Activated CD4-positive, alpha-beta T cell treated with anti-CD3 and anti-CD28 coated beads, Interleukin-2, Interleukin-6, amounts not matched to agents 100 ng/mL and 50 ng/mL, durations not matched to agents 16 hours and 8 hours (primary cell): ENCODE data around the gene PCSK5.

Experiments used
- DNase-seq: peaks from one replicate; pipeline ENCODE4 v3.0.0-alpha.2; 2020

PCSK5 gene

DNA sequence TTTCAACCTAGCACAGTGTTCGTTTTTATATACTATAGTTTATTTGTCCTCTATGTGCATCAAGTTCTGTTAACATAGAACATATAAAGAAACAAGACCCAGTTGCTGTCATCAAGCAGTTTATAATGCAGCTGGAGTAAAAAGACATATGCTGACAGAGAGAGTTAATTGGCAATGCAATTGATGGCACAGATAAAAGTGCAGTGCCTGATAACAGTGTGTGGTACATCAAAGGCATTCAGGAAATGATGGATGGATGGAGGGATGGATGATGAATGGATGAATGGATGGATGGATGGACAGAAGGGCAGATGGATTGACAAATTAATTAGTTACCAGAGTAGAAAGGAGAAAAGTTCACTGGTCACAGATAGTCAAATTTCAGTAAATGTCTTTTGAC is 264.9 kb downstream of the PCSK5 start:
- DNase-seq, result no peak

DNA sequence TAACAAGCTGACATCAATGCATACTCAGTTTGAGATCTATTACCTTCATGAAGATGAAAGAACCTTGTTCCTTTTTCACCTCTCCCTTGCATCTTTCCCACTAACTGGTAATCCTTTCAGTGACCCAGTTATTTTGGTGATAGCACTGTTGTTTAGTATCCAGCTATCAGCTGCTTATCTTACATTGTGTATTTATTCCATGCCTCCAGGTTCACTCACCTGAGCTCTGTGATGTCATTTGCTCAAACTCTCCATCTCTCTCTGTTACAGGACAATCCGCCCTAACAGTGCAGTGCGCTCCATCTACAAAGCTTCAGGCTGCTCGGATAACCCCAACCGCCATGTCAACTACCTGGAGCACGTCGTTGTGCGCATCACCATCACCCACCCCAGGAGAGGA is 268.2 kb downstream of the PCSK5 start:
- no peak for DNase-seq

DNA sequence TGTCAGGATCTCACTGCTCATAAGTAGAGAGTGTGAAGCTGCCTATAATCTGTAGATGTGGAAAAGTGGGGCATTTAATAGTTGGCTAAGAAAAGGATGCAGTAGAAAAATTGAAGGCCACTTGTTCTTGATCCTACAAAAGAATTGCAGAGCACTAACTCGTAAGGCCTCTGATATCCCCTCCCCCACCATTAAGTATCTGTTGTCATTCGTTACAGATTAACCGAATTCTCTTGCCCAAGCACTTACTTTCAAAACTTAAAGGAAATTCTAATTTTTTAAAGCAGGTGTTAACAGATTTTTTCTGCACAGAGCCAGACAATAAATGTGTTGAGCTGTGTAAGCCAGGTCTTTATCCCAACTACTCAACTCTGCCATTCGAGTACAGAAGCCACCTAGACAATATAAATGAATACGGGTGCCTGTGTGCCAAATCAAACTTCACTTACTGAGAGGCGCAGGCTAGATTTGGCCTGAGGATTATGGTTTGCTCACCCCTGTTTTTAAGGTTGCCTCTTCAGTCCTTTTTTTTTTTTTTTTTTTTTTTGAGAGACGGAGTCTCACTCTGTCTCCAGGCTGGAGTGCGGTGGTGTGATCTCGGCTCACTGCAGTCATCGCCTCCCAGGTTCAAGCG is 268.9 kb downstream of the PCSK5 start:
- DNase-seq, result no peak

DNA sequence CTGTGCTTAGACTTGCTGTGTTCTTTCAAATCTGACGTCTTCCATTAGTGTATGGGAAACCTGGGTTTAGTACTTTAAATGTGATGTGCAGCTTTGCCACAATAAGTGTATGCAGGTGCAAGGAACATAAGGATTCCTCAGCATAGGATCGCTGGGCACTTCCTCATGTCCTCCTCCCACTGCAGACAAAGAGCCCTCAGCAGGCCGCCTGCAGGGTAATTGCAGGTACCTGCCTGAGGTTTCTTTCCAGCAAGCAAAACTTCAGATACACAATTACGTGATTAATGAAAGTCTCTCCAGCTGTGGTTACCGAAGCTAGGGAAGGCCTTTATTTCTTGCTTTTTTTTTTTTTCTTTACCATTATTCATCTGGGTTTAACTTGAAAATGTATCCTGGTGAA is 270.6 kb downstream of the PCSK5 start:
- no peak for DNase-seq

DNA sequence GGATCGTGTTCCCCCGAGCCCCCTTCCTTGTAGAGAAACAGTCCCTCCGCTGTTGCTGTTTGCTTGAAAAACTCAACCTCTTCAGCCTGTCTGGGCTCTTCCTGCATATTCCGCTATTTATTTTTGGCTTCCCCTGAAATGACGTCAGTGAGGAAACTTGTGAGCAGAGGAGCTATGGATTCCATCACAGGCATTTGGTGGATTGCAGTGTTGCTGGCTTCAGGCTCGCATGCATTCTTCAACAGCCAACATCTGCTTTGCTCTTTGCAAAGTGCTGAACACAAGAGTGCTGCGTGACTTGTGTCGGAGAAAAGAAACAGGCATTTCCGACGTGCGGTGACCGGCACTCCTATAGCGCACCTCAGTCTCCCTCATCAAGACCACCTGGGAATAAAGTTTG is 271.1 kb downstream of the PCSK5 start:
- no peak for DNase-seq

DNA sequence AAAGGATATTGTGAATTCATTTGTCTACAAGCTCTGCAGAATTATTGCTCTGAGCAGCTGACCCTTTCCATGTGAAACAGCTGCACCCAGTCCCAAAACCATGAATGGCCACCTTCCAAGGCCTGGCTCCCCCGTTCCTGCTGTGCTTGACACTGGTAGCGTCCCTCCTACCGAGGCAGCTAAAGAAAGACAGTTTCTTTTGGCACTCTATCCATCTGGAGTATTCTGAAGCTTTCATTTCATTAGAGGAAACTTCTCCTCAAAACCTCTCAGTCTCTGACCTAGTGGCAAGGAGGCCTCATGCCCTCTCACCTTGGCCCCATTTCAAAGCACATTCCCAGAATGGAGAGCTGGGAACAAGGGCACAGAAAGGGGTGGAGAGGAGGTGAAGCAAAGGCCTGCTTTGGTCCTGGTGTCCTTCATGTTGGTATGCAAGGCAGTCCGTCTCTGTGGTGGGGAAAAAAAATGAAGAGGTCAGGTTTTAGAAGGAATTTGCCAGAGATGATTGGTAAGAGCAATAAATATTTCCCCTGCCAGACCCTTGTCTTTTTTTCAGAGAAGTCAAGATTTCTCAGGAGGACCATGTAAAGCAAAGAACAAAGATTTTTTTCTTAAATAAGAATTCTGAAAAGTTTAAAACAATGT is 271.7 kb downstream of the PCSK5 start:
- DNase-seq, result no peak

DNA sequence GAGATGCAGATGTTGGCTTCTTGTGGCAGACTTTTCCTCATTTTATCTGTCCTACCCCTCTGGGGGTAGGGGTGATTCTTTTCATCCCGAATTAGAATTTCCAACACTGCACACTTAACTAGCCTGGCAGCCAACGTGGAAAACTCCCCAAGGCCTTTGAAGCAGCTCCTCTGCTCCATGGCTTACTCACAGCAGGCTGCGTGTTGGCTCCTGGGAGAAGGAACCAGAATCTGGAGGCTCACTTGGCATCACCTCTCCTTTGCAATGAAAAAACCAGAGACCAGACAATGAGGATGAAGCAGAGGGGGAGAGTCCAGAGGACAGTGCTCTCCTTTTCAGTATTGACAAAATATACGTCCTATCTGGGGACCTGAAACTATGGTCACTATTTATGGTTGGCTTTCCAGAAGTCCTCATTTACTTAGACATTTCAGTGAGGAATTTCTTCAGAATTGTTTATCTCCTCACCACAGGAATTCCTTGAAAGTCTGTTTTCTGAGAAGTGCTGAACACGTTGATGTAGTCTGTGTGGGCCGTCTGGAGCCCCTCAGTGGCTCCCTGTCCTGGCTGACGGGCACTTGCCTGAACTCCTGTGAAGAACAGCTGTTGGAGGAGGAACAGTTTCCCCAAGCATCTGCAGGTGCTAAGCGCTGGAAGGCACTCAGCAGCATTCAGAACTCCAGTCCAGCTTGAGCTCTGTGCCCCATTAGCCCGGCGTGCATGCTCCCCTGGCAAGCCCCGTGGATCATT is 272.5 kb downstream of the PCSK5 start:
- no peak for DNase-seq

DNA sequence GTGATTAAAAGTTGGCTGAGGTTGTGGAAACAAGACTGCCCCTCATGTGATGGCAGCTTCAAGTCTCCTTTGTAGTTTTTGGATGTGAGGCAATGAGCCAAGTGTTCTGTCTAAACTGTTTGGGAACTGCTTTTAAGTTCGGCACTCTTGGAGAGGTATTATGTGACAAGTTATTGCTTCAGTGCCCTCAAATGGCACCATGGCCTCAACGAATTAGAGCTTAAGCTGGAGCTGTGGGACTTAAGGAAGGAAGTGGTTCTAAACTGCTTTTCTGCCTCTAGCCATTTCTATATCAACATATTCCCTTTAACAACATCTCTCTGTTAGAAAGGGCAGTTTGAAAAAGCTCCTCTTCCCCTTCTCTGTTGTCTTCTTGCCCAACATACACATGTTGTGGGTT is 276.1 kb downstream of the PCSK5 start:
- DNase-seq, result no peak

DNA sequence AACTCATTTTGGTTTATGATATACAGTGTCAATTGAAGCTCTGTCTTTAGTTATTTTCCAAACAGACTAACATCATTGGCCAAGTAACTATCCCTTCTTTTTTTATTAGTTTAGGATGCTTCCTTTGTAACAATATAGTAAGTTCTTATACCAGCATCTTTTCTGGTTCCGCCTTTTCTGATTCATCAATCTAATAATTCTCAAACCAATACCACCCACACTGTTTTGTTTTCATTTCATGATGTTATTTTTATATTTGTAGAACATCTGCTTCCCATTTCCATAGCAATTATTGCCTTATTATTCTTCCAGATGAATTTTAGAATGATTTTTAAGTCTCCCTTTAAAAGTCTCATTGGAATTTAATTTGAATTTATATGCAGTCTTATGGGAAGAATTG is 285.7 kb downstream of the PCSK5 start:
- no peak for DNase-seq

DNA sequence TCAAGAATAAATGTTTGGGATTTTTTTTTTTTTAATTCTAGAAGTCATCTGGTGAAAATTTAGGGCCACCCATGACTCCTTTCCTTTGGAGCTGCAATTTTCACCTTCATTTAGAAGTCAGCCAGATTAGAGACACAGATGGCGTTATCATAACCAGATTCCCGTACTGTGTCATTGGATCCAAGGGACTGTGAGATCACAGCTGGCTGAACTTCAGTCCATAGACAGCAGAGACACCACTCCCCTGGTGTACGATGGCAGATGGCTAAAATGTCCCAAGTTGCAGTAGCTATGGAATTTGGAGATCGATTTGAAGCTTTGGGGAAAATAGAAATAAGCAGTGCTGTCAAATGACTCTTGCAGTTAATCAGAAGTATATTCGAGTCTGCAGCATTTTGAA is 287.5 kb downstream of the PCSK5 start:
- no peak for DNase-seq

DNA sequence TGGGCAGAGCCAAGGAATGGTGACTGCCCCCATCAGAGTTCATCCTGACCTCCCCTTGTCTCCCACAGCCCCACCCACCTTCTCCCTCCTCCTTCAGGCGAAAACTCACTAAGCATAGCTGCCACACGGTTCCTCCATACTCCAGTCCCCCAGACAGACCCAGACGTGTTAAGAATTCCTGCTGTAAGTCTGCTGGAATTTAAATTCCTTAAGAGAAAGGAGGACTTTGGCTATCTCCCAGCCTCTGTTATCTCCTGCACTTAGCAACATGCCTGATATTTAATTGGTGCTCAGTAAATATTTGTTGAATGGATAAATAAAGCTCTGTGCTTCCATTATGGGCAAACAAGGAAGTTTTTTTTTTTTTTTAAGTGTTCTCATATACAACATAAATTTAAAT is 290.1 kb downstream of the PCSK5 start:
- no peak for DNase-seq

DNA sequence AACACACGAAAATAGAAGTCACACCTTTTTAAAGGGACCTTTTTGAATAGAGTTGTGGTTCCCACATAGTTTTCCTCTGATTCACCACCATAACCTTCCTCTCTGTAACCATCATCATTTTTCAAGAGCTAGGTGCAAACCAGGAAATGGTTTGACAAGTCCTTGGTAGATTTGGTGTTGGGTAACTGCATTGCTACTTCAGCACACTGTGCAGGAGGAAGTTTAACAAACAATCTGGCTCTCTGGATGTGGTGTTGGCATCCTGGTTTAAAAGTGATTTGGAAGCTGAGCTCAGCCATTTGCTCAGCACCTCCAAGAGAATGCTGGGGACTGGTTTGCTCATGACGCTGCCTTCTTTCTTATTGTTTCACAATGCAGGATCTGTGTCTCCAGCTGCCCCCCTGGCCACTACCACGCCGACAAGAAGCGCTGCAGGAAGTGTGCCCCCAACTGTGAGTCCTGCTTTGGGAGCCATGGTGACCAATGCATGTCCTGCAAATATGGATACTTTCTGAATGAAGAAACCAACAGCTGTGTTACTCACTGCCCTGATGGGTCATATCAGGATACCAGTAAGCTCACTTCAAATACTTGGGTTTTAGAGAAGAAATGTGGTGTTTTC is 290.7 kb downstream of the PCSK5 start:
- DNase-seq, result peak; percentile 66

DNA sequence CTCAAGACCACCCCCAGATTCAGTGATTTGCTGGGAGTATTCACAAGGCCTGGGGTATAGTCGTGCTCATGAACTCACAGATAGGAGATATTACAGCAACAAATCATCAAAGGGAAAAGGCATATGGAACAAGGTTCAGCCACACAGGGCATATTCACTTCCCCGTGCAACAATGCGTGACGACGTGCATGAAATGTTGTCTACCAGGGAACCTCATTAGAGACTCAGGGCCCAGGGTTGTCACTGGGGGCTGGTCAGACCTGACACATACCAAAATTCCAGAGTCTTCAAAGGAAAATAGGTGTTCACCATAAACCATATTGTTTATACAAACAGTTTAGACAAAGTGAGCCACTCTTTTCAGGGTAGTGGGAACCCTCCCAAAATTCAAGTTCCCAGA is 291.3 kb downstream of the PCSK5 start:
- DNase-seq, result no peak

DNA sequence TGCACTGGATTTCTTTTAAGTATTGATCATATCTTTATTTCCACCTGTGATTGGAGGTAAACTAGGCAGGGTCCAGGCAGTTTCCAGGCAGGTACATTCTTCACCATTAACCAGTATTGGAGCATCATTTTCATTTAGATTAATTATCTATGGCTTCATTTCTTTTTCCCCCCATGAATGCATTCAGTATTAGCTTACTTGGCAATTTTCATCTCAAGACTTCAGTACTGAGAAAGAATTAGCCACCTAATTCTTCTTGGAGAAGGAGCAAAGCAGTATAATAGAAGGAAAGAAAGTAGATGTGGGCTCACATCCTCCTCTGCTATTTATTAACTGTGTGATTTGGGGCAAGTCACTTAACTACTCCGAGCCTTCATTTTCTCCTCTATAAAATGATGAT is 295.0 kb downstream of the PCSK5 start:
- DNase-seq, result no peak

DNA sequence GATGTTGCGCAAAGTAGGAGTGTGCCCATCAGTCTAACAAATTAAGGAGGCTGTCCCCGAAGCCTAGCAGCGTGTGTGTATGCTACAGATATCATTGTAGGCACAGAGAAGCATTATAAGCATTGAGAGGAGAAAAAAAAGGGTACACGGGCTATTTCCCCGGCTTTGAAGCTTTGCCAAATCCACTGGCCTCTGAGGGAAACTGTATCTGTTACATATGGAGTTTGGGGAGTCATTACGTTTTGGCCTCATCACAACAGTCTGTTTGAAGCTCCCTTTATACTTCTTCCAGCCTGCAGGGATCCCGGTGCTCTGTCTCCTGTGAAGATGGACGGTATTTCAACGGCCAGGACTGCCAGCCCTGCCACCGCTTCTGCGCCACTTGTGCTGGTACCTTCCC is 297.8 kb downstream of the PCSK5 start:
- no peak for DNase-seq

DNA sequence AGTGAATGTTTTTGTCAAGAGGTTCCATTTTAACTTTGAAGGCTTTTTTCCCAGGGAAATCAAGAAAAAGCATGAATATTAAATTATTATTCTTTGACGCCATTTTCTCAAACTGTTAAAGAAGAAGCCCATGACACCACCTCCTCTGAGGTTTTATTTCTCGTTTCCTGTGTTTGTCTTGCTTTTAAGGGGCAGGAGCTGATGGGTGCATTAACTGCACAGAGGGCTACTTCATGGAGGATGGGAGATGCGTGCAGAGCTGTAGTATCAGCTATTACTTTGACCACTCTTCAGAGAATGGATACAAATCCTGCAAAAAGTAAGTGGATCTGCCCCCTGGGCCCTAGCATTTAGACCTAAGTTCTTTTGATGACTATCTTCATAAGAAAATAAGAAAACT is 298.4 kb downstream of the PCSK5 start:
- DNase-seq, result no peak

DNA sequence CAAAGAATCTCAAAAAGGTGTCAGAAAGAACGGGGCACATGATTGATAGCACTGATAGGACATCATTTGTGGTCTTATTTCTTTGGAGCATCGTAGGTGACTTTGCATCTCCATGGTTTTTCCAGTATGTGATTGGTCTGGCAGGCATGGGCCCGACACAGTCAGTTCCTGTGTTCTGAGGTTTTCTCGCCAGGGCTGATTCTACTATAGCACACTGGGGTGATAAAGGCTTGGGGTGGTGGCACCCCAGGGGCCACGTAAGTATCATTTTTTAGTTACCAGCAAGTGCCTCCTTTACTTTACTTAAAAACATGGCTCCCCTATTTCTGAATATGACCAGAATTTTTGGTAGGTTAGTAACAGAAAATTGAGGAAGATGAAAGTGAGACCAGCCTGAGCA is 301.0 kb downstream of the PCSK5 start:
- no peak for DNase-seq

DNA sequence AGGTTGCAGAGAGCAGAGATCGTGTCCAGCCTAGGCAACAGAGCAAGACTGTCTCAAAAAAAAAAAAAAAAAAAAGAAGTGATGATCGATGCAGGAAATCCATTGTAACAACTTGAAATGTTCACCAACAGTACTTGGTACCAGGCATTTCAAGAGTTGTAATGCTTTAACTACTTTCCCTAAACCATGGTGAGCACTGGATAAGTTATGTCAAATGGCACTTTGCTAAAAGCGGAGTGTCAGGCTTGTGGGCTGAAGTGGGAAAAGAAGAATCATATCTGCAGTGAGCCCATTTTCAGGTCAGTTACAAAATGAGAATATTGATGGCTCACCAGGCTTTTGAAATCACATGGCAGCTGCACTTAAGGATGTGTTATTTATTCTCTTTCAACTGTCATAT is 301.5 kb downstream of the PCSK5 start:
- DNase-seq, result no peak

DNA sequence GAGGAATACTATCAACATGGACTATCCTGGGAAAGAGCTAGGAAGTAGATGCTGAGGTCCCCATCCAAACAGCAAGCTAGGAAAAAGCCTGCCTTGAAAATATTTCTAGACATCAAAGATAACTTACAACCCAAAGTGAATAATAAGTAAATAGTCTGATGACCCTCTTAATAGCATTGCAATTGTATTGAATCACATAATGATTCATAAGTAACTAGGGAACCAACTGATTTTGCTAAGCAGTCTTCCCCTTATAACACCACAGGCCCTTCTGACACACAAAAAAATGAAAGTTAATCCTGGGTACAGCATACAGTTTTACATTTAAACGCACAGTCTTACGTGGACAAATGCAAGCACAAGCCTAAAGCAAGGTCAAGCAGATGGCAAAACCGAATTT is 304.4 kb downstream of the PCSK5 start:
- no peak for DNase-seq

DNA sequence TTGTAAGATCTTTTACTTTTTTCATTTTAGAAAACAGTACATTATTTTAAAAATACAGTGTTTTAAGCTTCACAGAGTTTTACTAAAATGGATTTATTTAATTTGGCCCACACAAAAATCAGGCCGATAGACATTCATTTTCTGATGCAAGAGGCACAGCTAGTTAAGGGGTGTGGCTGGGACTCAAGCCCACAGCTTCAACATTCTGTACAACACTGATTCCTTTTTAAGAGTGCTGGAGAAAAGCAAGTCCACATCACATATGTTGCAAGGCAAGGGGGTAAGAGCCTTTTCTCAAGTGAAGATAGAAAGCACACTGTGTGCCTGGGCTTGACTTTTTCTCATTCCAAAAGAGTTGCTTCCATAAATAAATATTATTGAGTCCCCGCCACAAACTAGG is 307.9 kb downstream of the PCSK5 start:
- DNase-seq, result no peak

DNA sequence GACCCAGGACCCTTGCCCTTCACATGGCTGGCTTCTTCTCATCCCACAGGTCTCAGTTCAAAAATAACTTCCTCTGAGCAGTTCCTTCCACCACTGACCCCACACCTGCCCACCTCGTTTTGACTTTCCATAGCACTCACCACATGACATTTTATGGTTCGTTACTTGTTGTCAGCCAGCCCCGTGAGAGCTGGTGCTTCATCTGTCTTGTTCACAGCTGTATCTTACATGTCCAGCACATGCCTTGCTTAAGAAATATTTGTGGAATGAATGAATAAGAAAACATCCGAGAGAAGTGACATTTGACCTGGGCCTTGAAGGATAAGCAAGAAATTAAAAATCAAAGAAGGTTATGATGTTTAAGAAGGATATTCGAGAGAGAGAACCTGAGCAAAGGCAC is 309.8 kb downstream of the PCSK5 start:
- DNase-seq, result no peak

DNA sequence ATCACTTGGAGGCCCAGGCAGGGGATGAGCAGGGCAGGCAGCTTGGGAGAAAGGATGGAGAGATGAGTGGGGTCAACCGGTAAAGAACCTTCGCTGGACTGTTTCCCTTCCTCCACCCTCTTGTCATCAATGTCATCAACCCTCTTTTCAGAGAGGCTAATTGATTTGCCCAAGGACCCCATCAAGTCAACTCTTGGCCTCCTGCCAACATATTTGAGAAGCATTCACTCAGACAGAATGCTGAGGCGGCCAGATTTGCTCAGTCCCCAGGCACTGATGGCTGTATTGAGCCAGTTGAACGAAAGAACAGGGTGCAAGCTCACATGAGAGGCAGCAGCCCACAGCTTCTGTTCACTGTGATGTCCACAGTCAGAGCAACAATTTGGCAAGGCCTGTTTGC is 310.3 kb downstream of the PCSK5 start:
- no peak for DNase-seq

DNA sequence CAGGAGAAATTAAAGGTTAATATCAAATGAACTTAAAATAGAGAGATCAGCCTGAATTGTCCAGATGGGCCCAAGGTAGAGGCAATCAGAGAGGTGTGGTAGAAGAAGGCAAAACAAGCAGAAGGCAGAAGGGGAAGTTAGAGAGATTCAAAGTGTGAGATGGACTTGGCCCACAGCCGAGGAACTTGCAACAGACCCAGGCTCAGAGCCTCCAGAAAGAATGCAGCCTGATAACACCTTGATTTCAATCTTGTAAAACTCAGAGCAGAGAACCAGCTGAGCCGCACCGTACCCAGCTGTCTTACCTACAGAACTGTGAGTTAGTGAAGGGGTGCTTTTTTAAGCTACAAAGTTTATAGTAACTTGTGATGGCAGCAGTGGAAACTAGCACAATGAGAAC is 312.9 kb downstream of the PCSK5 start:
- DNase-seq, result no peak

DNA sequence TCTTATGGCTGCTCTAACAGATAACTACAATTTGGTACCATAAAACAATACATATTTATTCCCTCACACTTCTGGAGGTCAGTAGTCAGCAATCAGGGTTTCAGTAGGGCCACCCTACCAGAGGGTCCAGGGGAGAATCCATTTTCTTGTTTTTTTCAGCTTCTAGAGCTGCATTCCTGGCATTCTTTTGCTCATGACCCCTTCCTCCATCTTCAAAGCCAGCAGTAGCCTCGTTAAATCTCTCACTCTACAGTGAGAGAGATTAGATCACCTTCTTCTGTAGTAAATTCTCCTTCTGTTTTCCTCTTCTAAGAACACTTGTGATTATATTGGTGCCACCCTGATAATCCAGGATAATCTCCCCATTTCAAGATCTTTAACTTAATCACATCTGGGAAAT is 316.3 kb downstream of the PCSK5 start:
- DNase-seq, result no peak
